HepG2 (cell line): ENCODE measurements around the gene PAQR5.

Experiments used
- AKAP8 ChIP-seq: sonication (generic); formaldehyde crosslinking; IDR thresholded peaks from 2 replicates; pipeline ENCODE4 v1.5.1; 2020; ENCODE audit warnings: mild to moderate bottlenecking, missing genetic modification reagents
- CTCF ChIP-seq: sonication (generic); formaldehyde crosslinking; IDR thresholded peaks from 2 replicates; pipeline ENCODE4 v1.5.0; 2020; ENCODE audit warnings: mild to moderate bottlenecking, missing genetic modification reagents, moderate library complexity
- GABPA ChIP-seq, 2 experiments: IDR thresholded peaks; 2 replicates each; pipeline ENCODE4 v1.6.1; 2011 to 2016; ENCODE audit warnings: low read depth in 2 of 2, low read length in 1 of 2, missing biosample characterization in 1 of 2, missing genetic modification characterization in 1 of 2
- SMC3 ChIP-seq: IDR thresholded peaks from 2 replicates; pipeline ENCODE4 v1.6.1; 2011; ENCODE audit warnings: low read length, improper control_type of control experiment
- TAF1 ChIP-seq: sonication (generic); formaldehyde crosslinking; IDR thresholded peaks from 2 replicates; pipeline ENCODE4 v1.4.0; 2020; ENCODE audit warnings: missing genetic modification reagents
- ZFX ChIP-seq: sonication (generic); formaldehyde crosslinking; IDR thresholded peaks from 2 replicates; pipeline ENCODE4 v1.4.0; 2020; ENCODE audit warnings: mild to moderate bottlenecking, low read depth, missing genetic modification reagents, moderate library complexity
- ZNF205 ChIP-seq: IDR thresholded peaks from 2 replicates; pipeline ENCODE4 v1.6.1; 2018; ENCODE audit warnings: missing biosample characterization, missing genetic modification reagents
- ZNF335 ChIP-seq: sonication (generic); formaldehyde crosslinking; IDR thresholded peaks from 2 replicates; pipeline ENCODE4 v1.4.0; 2020; ENCODE audit warnings: missing genetic modification reagents
- ZNF788 ChIP-seq: sonication (generic); formaldehyde crosslinking; IDR thresholded peaks from 2 replicates; pipeline ENCODE4 v1.5.0; 2020; ENCODE audit warnings: mild to moderate bottlenecking, missing genetic modification reagents, borderline replicate concordance
- TF ChIP-seq, protein P1 (sequence below): sonication (generic); formaldehyde crosslinking; IDR thresholded peaks from 2 replicates; pipeline ENCODE4 v1.4.0; 2020; ENCODE audit warnings: low read depth, mild to moderate bottlenecking, missing genetic modification reagents

- TF ChIP-seq, protein P1, sequence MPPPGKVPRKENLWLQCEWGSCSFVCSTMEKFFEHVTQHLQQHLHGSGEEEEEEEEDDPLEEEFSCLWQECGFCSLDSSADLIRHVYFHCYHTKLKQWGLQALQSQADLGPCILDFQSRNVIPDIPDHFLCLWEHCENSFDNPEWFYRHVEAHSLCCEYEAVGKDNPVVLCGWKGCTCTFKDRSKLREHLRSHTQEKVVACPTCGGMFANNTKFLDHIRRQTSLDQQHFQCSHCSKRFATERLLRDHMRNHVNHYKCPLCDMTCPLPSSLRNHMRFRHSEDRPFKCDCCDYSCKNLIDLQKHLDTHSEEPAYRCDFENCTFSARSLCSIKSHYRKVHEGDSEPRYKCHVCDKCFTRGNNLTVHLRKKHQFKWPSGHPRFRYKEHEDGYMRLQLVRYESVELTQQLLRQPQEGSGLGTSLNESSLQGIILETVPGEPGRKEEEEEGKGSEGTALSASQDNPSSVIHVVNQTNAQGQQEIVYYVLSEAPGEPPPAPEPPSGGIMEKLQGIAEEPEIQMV (CRISPR knock-in tag): no peak
- TF ChIP-seq ZNF205 (no peak), ZNF335 (CRISPR knock-in tag) (no peak), ZFX (no peak), ZNF788 (CRISPR knock-in tag) (no peak), GABPA (IDR thresholded peaks at IDR 0.05; ENCODE audit: low read depth, low read length) (no peak), GABPA (CRISPR knock-in tag; IDR thresholded peaks at IDR 0.05; ENCODE audit: low read depth) (no peak), TAF1 (CRISPR knock-in tag) (no peak), CTCF (CRISPR knock-in tag) (no peak), SMC3 (no peak), AKAP8 (no peak)
These were observed 25.9 kb downstream of the PAQR5 start for GRCh38 chr15:69324565-69324964.
